T-helper 2 cell (primary cell): ENCODE results near the gene BCAS3.

Experiments used
- DNase-seq, 5 experiments: peaks; one replicate each; pipeline versions ENCODE4 v3.0.0 to v3.0.0-alpha.2; 2012 to 2022

Gene BCAS3

GRCh38 chr17:60675997-60676396 lies 1.7 kb upstream of the BCAS3 start:
- DNase-seq = no peak

GRCh38 chr17:60676758-60677307 lies 818 bp upstream of the BCAS3 start:
- no peak for DNase-seq

- DNase-seq = peak in 1 of 5 experiments; percentile 20
Measured at GRCh38 chr17:60678118-60678444, 430 bp downstream of the BCAS3 start.

- no peak for DNase-seq
Measured at GRCh38 chr17:60679287-60679686, 1.6 kb downstream of the BCAS3 start.

- DNase-seq = no peak
Measured at GRCh38 chr17:60680754-60681153, 3.1 kb downstream of the BCAS3 start.

GRCh38 chr17:60685437-60685836 lies 7.8 kb downstream of the BCAS3 start:
- DNase-seq = no peak

GRCh38 chr17:60695960-60696359 lies 18.3 kb downstream of the BCAS3 start:
- DNase-seq = peak in 1 of 5 experiments; percentile 3

- DNase-seq = no peak
Measured at GRCh38 chr17:60699090-60699489, 21.4 kb downstream of the BCAS3 start.

- no peak for DNase-seq
Measured at GRCh38 chr17:60704170-60704569, 26.5 kb downstream of the BCAS3 start.

GRCh38 chr17:60712675-60713074 lies 35.0 kb downstream of the BCAS3 start:
- no peak for DNase-seq

- no peak for DNase-seq
Measured at GRCh38 chr17:60713608-60714007, 36.0 kb downstream of the BCAS3 start.

- no peak for DNase-seq
Measured at GRCh38 chr17:60716766-60717165, 39.1 kb downstream of the BCAS3 start.

GRCh38 chr17:60717814-60718213 lies 40.2 kb downstream of the BCAS3 start:
- no peak for DNase-seq

GRCh38 chr17:60720763-60721531 lies 43.3 kb downstream of the BCAS3 start:
- peak in 2 of 5 experiments; percentile 4 to 64 for DNase-seq

- no peak for DNase-seq
Measured at GRCh38 chr17:60724647-60725046, 47.0 kb downstream of the BCAS3 start.

GRCh38 chr17:60729854-60730253 lies 52.2 kb downstream of the BCAS3 start:
- DNase-seq = no peak

- DNase-seq = no peak
Measured at GRCh38 chr17:60730273-60730672, 52.6 kb downstream of the BCAS3 start.

GRCh38 chr17:60738287-60738686 lies 60.6 kb downstream of the BCAS3 start:
- DNase-seq = no peak

GRCh38 chr17:60740584-60740983 lies 62.9 kb downstream of the BCAS3 start:
- no peak for DNase-seq

GRCh38 chr17:60741031-60741430 lies 63.4 kb downstream of the BCAS3 start:
- DNase-seq = no peak

GRCh38 chr17:60743282-60743681 lies 65.6 kb downstream of the BCAS3 start:
- no peak for DNase-seq

- no peak for DNase-seq
Measured at GRCh38 chr17:60743799-60744198, 66.1 kb downstream of the BCAS3 start.

GRCh38 chr17:60744355-60744966 lies 66.8 kb downstream of the BCAS3 start:
- no peak for DNase-seq

GRCh38 chr17:60745544-60745943 lies 67.9 kb downstream of the BCAS3 start:
- DNase-seq = no peak
